Neuron (in vitro differentiated cells): ENCODE data around the gene NUP210L.

Source experiments
- H2AFZ ChIP-seq: one replicate; pipeline ENCODE4 v1.6.1; 2013; ENCODE audit warnings: low read depth, mild to moderate bottlenecking, inconsistent platforms, low read length, moderate library complexity
- H3K27me3 ChIP-seq: one replicate; pipeline ENCODE4 v1.6.1; 2013; ENCODE audit warnings: low read length; ENCODE audit not compliant: insufficient read depth
- H3K36me3 ChIP-seq: one replicate; pipeline ENCODE4 v1.6.1; 2013; ENCODE audit warnings: low read length; ENCODE audit not compliant: insufficient read depth
- H3K4me1 ChIP-seq: one replicate; pipeline ENCODE4 v1.6.1; 2013; ENCODE audit warnings: low read length; ENCODE audit not compliant: insufficient read depth
- H3K4me3 ChIP-seq: 2 replicates; pipeline ENCODE4 v1.5.1; 2013; ENCODE audit warnings: mild to moderate bottlenecking, low read length, moderate library complexity
- H3K9me3 ChIP-seq: one replicate; pipeline ENCODE4 v1.6.1; 2013; ENCODE audit warnings: low read length

The NUP210L gene

GRCh38 chr1:153973525-153973924 is 181.3 kb downstream of the NUP210L start:
- H3K9me3 ChIP-seq, result no peaks in the 10 kb centered on the region
- peaks cover 21% of the 10 kb centered on the region for H3K36me3 ChIP-seq
- H3K4me3 ChIP-seq, result no peak overlapping the region
- no peaks in the 10 kb centered on the region for H3K27me3 ChIP-seq
- no peak overlapping the region for H2AFZ ChIP-seq
- peaks cover 16% of the 10 kb centered on the region for H3K4me1 ChIP-seq

GRCh38 chr1:153973071-153973470 is 181.8 kb downstream of the NUP210L start:
- Histone ChIP-seq H3K27me3 (no peaks in the 10 kb centered on the region), H3K4me1 (peaks cover 20% of the 10 kb centered on the region), H3K9me3 (no peaks in the 10 kb centered on the region), H2AFZ (no peak overlapping the region), H3K36me3 (peaks cover 21% of the 10 kb centered on the region), H3K4me3 (no peak overlapping the region)

DNA sequence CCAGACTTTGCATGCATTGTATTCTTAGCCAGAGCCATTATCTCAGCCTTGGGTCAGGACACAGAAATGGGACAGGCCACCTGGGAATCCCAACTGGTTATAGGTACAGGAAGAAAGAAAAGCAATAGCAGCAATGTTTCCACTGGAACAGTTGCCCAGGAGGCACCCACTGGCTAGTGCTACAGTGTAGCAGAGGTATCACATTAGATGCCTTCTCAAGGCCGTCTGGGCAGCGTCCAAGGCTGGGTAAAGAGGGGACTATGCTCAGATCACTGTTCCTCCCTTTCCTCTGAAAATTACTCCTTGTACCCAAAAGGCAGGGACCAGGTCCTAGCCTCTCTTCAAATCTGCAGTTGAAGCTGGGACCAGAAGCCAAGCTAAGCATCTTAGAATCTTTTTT is 184.5 kb downstream of the NUP210L start:
- Histone ChIP-seq H3K36me3 (peaks cover 17% of the 10 kb centered on the region), H2AFZ (no peak overlapping the region), H3K4me1 (peaks cover 23% of the 10 kb centered on the region), H3K27me3 (no peaks in the 10 kb centered on the region), H3K4me3 (no peak overlapping the region), H3K9me3 (no peaks in the 10 kb centered on the region)

- H3K4me1 ChIP-seq, result peaks cover 24% of the 10 kb centered on the region
- no peaks in the 10 kb centered on the region for H3K27me3 ChIP-seq
- peak overlapping the region; percentile 86 for H3K4me3 ChIP-seq
- H3K36me3 ChIP-seq, result peaks cover 7% of the 10 kb centered on the region
- H2AFZ ChIP-seq, result no peak overlapping the region
- no peaks in the 10 kb centered on the region for H3K9me3 ChIP-seq
These were observed 185.9 kb downstream of the NUP210L start for GRCh38 chr1:153968972-153969371.

DNA sequence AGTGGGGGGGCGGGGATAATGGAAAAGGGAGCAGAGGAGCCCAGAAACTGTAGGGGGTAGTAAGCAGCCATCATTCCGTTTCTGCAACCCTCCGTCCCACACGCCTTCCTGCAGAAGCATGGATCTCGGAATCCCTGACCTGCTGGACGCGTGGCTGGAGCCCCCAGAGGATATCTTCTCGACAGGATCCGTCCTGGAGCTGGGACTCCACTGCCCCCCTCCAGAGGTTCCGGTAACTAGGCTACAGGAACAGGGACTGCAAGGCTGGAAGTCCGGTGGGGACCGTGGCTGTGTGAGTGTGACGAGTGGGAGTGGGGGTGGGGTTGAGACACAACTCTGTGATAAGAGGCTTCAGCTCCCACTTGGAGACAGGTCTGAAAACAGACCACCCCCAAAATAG is 186.5 kb downstream of the NUP210L start:
- H3K4me3 ChIP-seq, result peak overlapping the region; percentile 86

DNA sequence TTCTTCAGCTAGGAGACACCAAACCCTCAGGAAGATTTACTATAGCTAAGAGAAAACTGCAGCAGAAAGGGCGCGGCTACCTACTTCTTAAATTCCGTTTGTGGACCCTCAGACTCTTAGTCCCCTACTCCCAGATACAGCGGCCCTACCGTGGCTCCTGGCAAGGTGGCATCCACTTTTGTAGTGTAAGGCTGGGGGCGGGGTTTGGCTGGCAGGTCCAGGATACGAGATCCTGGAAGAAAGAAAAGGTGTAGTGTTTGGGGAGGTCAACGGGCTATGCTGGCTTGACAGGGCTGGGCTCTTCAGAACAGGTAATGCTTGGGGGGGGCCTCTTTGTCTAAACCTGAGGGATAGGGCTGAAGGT is 186.9 kb downstream of the NUP210L start:
- Histone ChIP-seq H3K4me1 (peaks cover 25% of the 10 kb centered on the region), H3K9me3 (no peaks in the 10 kb centered on the region), H3K27me3 (no peaks in the 10 kb centered on the region), H3K4me3 (peak overlapping the region; percentile 86), H3K36me3 (no peaks in the 10 kb centered on the region), H2AFZ (no peak overlapping the region)

More for the DNA sequence above, 186.5 kb downstream of the NUP210L start:
- H3K9me3 ChIP-seq, result no peaks in the 10 kb centered on the region
- no peak overlapping the region for H2AFZ ChIP-seq
- no peaks in the 10 kb centered on the region for H3K27me3 ChIP-seq
- peaks cover 3% of the 10 kb centered on the region for H3K36me3 ChIP-seq
- H3K4me1 ChIP-seq, result peaks cover 24% of the 10 kb centered on the region

GRCh38 chr1:153967107-153967999 is 187.5 kb downstream of the NUP210L start, which contains the start of gene CREB3L4:
CREB3L4 (plus strand) TSS chr1:153967902; CDS start chr1:153968526, 624 bp downstream.
- Histone ChIP-seq H3K27me3 (no peaks in the 10 kb centered on the region), H2AFZ (no peak within 1 kb of the TSS), H3K4me3 (peak within 1 kb of the TSS; percentile 86), H3K36me3 (no peaks in the 10 kb centered on the region), H3K4me1 (peaks cover 31% of the 10 kb centered on the region), H3K9me3 (no peaks in the 10 kb centered on the region)

- H3K27me3 ChIP-seq, result no peaks in the 10 kb centered on the region
- peaks cover 39% of the 10 kb centered on the region for H3K4me1 ChIP-seq
- peaks cover 20% of the 10 kb centered on the region for H3K36me3 ChIP-seq
- H3K9me3 ChIP-seq, result no peaks in the 10 kb centered on the region
- H3K4me3 ChIP-seq, result peak overlapping the region; percentile 66
- no peak overlapping the region for H2AFZ ChIP-seq
These were observed 191.0 kb downstream of the NUP210L start for GRCh38 chr1:153963850-153964331.

DNA sequence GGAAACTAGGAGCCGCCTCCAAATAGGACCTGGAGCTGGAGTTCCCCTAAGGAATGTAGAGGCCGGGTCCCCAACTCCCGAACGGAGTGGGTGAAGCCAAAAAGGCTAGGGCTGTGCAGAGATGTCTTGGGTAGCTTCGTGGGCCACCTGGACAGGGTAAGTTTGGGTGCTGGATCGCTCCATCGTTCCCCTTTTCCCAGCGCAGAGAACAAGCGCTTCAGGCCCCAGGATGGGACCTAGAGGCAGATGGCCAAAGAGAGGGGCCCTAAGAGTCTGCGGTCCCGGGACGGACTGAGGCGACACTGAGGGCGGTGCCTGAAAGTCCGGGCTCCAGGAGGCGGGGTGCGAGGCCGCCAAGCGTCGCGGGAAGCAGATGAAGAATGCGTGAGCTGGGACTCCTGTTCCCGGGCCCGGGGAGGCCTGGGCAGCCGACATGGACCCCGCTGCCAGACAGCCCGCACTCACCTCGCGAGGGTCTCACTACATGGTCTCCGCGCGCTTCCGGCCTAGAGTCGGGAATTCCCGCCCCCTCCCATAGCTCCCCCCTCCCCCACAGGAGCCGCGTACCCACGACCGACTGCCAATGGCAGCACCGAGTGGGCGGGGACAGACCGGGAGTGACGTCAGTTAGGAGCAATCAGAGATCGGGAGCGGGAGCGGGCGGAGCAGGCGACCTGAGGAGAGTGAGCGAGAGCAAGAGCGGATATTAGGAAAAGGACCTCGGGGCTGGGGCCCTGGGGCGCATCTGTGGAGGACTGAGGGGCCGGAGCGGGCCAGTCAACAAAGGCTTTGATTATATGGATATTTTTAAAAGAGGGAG is 191.6 kb downstream of the NUP210L start, which contains the start of gene SLC39A1:
Gene SLC39A1 (minus strand): TSS at position 508 of the 820 bp plus-strand sequence. CDS start 822 bp downstream, outside the sequence.
- H3K4me3 ChIP-seq, result peak within 1 kb of the TSS; percentile 66
- no peaks in the 10 kb centered on the region for H3K27me3 ChIP-seq
- H2AFZ ChIP-seq, result peak within 1 kb of the TSS; percentile 35
- no peaks in the 10 kb centered on the region for H3K9me3 ChIP-seq
- H3K4me1 ChIP-seq, result peaks cover 35% of the 10 kb centered on the region
- H3K36me3 ChIP-seq, result peaks cover 20% of the 10 kb centered on the region

GRCh38 chr1:153962088-153963029 is 192.5 kb downstream of the NUP210L start:
- peaks cover 20% of the 10 kb centered on the region for H3K36me3 ChIP-seq
- peak overlapping the region; percentile 66 for H3K4me3 ChIP-seq
- peaks cover 34% of the 10 kb centered on the region for H3K4me1 ChIP-seq
- no peak overlapping the region for H2AFZ ChIP-seq
- no peaks in the 10 kb centered on the region for H3K27me3 ChIP-seq
- H3K9me3 ChIP-seq, result no peaks in the 10 kb centered on the region

- H2AFZ ChIP-seq, result no peak overlapping the region
- peaks cover 20% of the 10 kb centered on the region for H3K36me3 ChIP-seq
- no peaks in the 10 kb centered on the region for H3K27me3 ChIP-seq
- peak overlapping the region; percentile 66 for H3K4me3 ChIP-seq
- no peaks in the 10 kb centered on the region for H3K9me3 ChIP-seq
- peaks cover 39% of the 10 kb centered on the region for H3K4me1 ChIP-seq
These were observed 193.5 kb downstream of the NUP210L start for GRCh38 chr1:153961421-153961820.

DNA sequence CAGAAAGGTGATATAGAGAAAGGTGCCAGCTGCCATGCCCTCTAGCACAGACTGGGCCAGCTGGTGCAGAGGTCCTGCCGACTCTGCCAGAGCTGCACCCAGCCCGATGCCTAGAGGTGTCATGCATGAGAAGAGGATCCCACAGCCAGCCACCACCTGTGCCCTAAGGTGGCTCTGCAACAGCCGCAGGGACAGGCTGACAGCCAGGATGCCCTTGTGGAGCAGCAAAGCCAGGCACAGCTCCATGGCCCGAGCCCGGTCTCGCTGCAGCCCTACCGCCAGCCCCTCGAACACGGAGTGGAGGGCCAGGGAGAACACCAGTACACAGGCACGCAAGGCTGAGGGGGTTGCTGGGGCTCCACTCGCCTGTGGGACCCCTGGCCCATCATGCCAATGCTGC is 194.7 kb downstream of the NUP210L start:
- H2AFZ ChIP-seq, result no peak overlapping the region
- peaks cover 20% of the 10 kb centered on the region for H3K36me3 ChIP-seq
- peaks cover 39% of the 10 kb centered on the region for H3K4me1 ChIP-seq
- no peaks in the 10 kb centered on the region for H3K27me3 ChIP-seq
- H3K9me3 ChIP-seq, result no peaks in the 10 kb centered on the region
- H3K4me3 ChIP-seq, result no peak overlapping the region
